Hepatocyte (in vitro differentiated cells): ENCODE data around the gene SLC35E1. TPM values are rescaled to one million over a fixed set of nuclear protein-coding genes. Genes with fewer than 3 reads are reported as not detected.

Experiments used
- DNase-seq: peaks from one replicate; pipeline ENCODE4 v3.0.0-alpha.2; 2016; ENCODE audit warnings: low spot score
- H2AFZ ChIP-seq: fragments of 200-600 bp; sonication (generic); 2 replicates; pipeline ENCODE4 v1.6.0; 2016; ENCODE audit warnings: antibody characterized with exemption, mild to moderate bottlenecking
- H3K27ac ChIP-seq: fragments of 200-600 bp; sonication (generic); 2 replicates; pipeline ENCODE4 v1.5.1; 2016; ENCODE audit warnings: mild to moderate bottlenecking
- H3K27me3 ChIP-seq: fragments of 200-600 bp; sonication (generic); 2 replicates; pipeline ENCODE4 v1.6.1; 2016
- H3K36me3 ChIP-seq: fragments of 200-600 bp; sonication (generic); replicated peaks from 2 replicates; pipeline ENCODE4 v1.5.1; 2016; ENCODE audit warnings: low read depth; ENCODE audit not compliant: insufficient read depth
- H3K4me1 ChIP-seq: fragments of 200-600 bp; sonication (generic); 2 replicates; pipeline ENCODE4 v1.5.1; 2016; ENCODE audit warnings: mild to moderate bottlenecking, moderate library complexity; ENCODE audit not compliant: insufficient read depth
- H3K4me2 ChIP-seq: fragments of 200-600 bp; sonication (generic); 2 replicates; pipeline ENCODE4 v1.6.0; 2016
- H3K4me3 ChIP-seq: fragments of 200-600 bp; sonication (generic); 2 replicates; pipeline ENCODE4 v1.5.1; 2016; ENCODE audit warnings: mild to moderate bottlenecking
- H3K79me2 ChIP-seq: fragments of 200-600 bp; sonication (generic); 2 replicates; pipeline ENCODE4 v1.6.0; 2017; ENCODE audit warnings: mild to moderate bottlenecking
- H3K9me2 ChIP-seq: fragments of 200-600 bp; sonication (generic); replicated peaks from 2 replicates; pipeline ENCODE4 v1.6.0; 2017; ENCODE audit warnings: mild to moderate bottlenecking; ENCODE audit not compliant: insufficient read depth
- H3K9me3 ChIP-seq: fragments of 200-600 bp; sonication (generic); 2 replicates; pipeline ENCODE4 v1.5.1; 2016; ENCODE audit warnings: low read depth, mild to moderate bottlenecking
- H4K20me1 ChIP-seq: fragments of 200-600 bp; sonication (generic); 2 replicates; pipeline ENCODE4 v1.6.0; 2016; ENCODE audit warnings: mild to moderate bottlenecking; ENCODE audit not compliant: insufficient read depth, poor library complexity, severe bottlenecking
- EZH2 ChIP-seq: fragments of 200-600 bp; sonication (generic); IDR thresholded peaks from 2 replicates; pipeline ENCODE4 v1.6.1; 2016; ENCODE audit warnings: antibody characterized with exemption, mild to moderate bottlenecking, borderline replicate concordance
- EZH2phosphoT487 ChIP-seq: fragments of 200-600 bp; sonication (generic); IDR thresholded peaks from one replicate; pipeline ENCODE4 v1.6.1; 2018; ENCODE audit warnings: antibody characterized with exemption, mild to moderate bottlenecking, low read depth, moderate library complexity; ENCODE audit not compliant: unreplicated experiment, severe bottlenecking
- WGBS: methylation state at CpG from one replicate; pipeline ENCODE4 v1.1.6; 2016; ENCODE audit warnings: low lambda C conversion rate; ENCODE audit errors: missing lambda C conversion rate; 5-methylcytosine and 5-hydroxymethylcytosine counted together
- polyA plus RNA-seq: library from polyadenylated mRNA; unstranded; fragments of >200 nt; fragmentation: Nextera tagmentation; extraction: Ambion mirVana; gene quantifications from 2 replicates; pipeline ENCODE4 v1.2.1, GENCODE V29; 2016
- total RNA-seq: library from RNA; depleted of rRNA; stranded (reverse); fragments of >200 nt; gene quantifications from 2 replicates; pipeline ENCODE4 v1.2.3, GENCODE V29; 2014
- TF ChIP-seq, protein P1 (sequence below): fragments of 200-600 bp; sonication (generic); IDR thresholded peaks from 2 replicates; pipeline ENCODE4 v1.5.1; 2016; ENCODE audit warnings: antibody characterized with exemption, mild to moderate bottlenecking; ENCODE audit not compliant: poor library complexity

Gene SLC35E1
- total and polyA plus RNA-seq, 2 experiments from 2014 or later = 32.0 to 33.3 TPM

- H3K36me3 ChIP-seq = no peaks in the 10 kb centered on the region
- H3K9me3 ChIP-seq = no peaks in the 10 kb centered on the region
- no peak overlapping the region for H3K4me3 ChIP-seq
- peaks cover 95% of the 10 kb centered on the region for H4K20me1 ChIP-seq
- H3K4me2 ChIP-seq = peak overlapping the region; percentile 45
- H3K9me2 ChIP-seq = no peaks in the 10 kb centered on the region
- no peak for DNase-seq
- H3K27me3 ChIP-seq = no peaks in the 10 kb centered on the region
- H2AFZ ChIP-seq = no peak overlapping the region
- WGBS = 88% methylated on average over 13 of the region's 13 CpGs
- H3K4me1 ChIP-seq = peaks cover 35% of the 10 kb centered on the region
- peak overlapping the region; percentile 66 for H3K27ac ChIP-seq
- peaks cover 96% of the 10 kb centered on the region for H3K79me2 ChIP-seq
- TF ChIP-seq EZH2phosphoT487 (no peak), EZH2 (no peak)
- TF ChIP-seq, protein P1, sequence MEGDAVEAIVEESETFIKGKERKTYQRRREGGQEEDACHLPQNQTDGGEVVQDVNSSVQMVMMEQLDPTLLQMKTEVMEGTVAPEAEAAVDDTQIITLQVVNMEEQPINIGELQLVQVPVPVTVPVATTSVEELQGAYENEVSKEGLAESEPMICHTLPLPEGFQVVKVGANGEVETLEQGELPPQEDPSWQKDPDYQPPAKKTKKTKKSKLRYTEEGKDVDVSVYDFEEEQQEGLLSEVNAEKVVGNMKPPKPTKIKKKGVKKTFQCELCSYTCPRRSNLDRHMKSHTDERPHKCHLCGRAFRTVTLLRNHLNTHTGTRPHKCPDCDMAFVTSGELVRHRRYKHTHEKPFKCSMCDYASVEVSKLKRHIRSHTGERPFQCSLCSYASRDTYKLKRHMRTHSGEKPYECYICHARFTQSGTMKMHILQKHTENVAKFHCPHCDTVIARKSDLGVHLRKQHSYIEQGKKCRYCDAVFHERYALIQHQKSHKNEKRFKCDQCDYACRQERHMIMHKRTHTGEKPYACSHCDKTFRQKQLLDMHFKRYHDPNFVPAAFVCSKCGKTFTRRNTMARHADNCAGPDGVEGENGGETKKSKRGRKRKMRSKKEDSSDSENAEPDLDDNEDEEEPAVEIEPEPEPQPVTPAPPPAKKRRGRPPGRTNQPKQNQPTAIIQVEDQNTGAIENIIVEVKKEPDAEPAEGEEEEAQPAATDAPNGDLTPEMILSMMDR = no peak
These were observed 13.0 kb upstream of the SLC35E1 start for GRCh38 chr19:16585094-16585801.

DNA sequence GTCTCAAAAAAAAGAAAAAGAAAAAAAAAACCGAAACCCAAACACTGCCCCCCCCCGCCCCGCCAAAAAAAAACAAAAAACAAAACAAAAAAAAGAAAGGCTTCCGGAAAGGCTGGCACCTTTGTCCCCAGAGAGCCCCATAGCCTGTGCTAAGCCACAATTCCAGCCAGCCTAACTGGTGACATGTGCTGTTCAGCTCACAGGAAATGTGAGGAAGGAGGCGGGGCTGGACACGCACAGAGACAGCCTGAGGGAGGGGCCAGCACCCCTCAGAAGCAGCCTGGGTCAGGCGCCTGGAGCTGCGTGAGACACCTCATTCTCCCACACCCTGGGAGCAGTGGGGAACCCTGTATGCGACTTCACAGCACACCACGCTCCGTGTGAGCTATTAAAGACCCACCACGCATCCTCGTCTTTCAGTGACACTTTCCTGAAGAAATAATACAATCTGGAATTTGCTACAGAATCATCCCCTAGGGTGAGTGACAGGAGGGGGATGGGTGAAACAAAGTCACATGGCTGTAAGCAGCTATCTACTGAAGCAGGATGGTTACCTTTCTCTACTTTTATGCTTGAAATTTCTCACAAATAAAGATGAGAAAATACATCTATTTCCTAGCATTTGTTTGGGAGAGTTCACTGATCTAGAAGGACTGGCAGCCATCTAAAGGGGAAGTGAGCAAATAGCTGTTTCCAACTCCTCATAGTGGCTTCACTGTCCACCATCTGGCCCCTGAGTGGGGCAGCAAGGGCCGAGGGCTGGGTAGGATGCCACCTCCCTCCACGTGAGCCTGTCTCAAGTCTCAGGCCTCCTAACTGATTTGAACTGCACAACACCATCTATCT, 12.3 kb upstream of the SLC35E1 start:
- 19% methylated on average over 12 of the region's 15 CpGs for WGBS
- no peaks in the 10 kb centered on the region for H3K9me2 ChIP-seq
- no peaks in the 10 kb centered on the region for H3K36me3 ChIP-seq
- DNase-seq = peak; percentile 91
- peaks cover 96% of the 10 kb centered on the region for H3K79me2 ChIP-seq
- H3K4me2 ChIP-seq = peak overlapping the region; percentile 45
- peak overlapping the region; percentile 66 for H3K27ac ChIP-seq
- no peak overlapping the region for H3K4me3 ChIP-seq
- TF ChIP-seq, protein P1 = no peak
- TF ChIP-seq EZH2 = no peak
- TF ChIP-seq EZH2phosphoT487 = no peak
- H2AFZ ChIP-seq = no peak overlapping the region
- H4K20me1 ChIP-seq = peaks cover 95% of the 10 kb centered on the region
- H3K4me1 ChIP-seq = peaks cover 35% of the 10 kb centered on the region
- no peaks in the 10 kb centered on the region for H3K27me3 ChIP-seq
- H3K9me3 ChIP-seq = no peaks in the 10 kb centered on the region

GRCh38 chr19:16582486-16583261, 10.5 kb upstream of the SLC35E1 start:
- Histone ChIP-seq H2AFZ (no peak overlapping the region), H4K20me1 (peaks cover 87% of the 10 kb centered on the region), H3K4me1 (peaks cover 25% of the 10 kb centered on the region), H3K36me3 (no peaks in the 10 kb centered on the region), H3K4me3 (no peak overlapping the region), H3K79me2 (peaks cover 96% of the 10 kb centered on the region), H3K27me3 (no peaks in the 10 kb centered on the region), H3K27ac (no peak overlapping the region), H3K9me2 (no peaks in the 10 kb centered on the region), H3K4me2 (no peak overlapping the region), H3K9me3 (no peaks in the 10 kb centered on the region)
- WGBS = 88% methylated on average over 10 of the region's 10 CpGs
- TF ChIP-seq, protein P1 = no peak
- TF ChIP-seq EZH2phosphoT487 (no peak), EZH2 (no peak)
- no peak for DNase-seq
